OCI-LY7 (cell line): ENCODE results near the gene TXNL4B. TPM values are rescaled to one million over a fixed set of nuclear protein-coding genes. Genes with fewer than 3 reads are reported as not detected.

ENCODE experiments used
- BruUV-seq: library from RNA; stranded (reverse); fragments of 400-500 nt; replicated peaks from 2 replicates; lab custom pipeline; 2021; lab: Mats Ljungman, UMichigan
- CTCF ChIA-PET: fragments of 300-600 bp; sonication (Branson Sonifier 250); formaldehyde crosslinking; loops from one replicate; lab custom pipeline; 2022; ENCODE audit warnings: antibody characterized with exemption; ENCODE audit not compliant: unreplicated experiment; lab: Charles Lee
- POLR2A ChIA-PET: fragments of 300-600 bp; sonication (Branson Sonifier 250); formaldehyde crosslinking; loops from one replicate; lab custom pipeline; 2022; ENCODE audit warnings: antibody characterized with exemption; lab: Charles Lee
- DNase-seq: peaks from one replicate; pipeline ENCODE4 v3.0.0-alpha.2; 2015; ENCODE audit warnings: low spot score
- H2AFZ ChIP-seq: fragments of 200-600 bp; sonication (generic), shearing (Covaris generic); 2 replicates; pipeline ENCODE4 v1.6.1; 2014; ENCODE audit warnings: mild to moderate bottlenecking, antibody characterized with exemption, low read length, moderate library complexity
- H3K27ac ChIP-seq: fragments of 200-600 bp; sonication (generic); 2 replicates; pipeline ENCODE4 v1.5.1; 2014; ENCODE audit warnings: mixed run types, low read depth, mild to moderate bottlenecking, moderate library complexity, low read length, inconsistent platforms; ENCODE audit not compliant: poor library complexity, severe bottlenecking
- H3K36me3 ChIP-seq: fragments of 200-600 bp; sonication (generic); 2 replicates; pipeline ENCODE4 v1.6.1; 2014; ENCODE audit warnings: mild to moderate bottlenecking, antibody characterized with exemption, low read length, moderate library complexity, mixed read lengths; ENCODE audit not compliant: insufficient read depth
- H3K4me1 ChIP-seq: fragments of 200-600 bp; sonication (generic); 2 replicates; pipeline ENCODE4 v1.5.1; 2014; ENCODE audit warnings: mild to moderate bottlenecking, low read length; ENCODE audit not compliant: insufficient read depth, poor library complexity, severe bottlenecking
- H3K4me2 ChIP-seq: fragments of 200-600 bp; sonication (generic); 2 replicates; pipeline ENCODE4 v1.6.1; 2014; ENCODE audit warnings: mild to moderate bottlenecking, low read length
- H3K4me3 ChIP-seq: fragments of 200-600 bp; sonication (generic); 2 replicates; pipeline ENCODE4 v1.5.1; 2014; ENCODE audit warnings: mild to moderate bottlenecking, low read depth, low read length; ENCODE audit not compliant: poor library complexity, severe bottlenecking
- H3K79me2 ChIP-seq: fragments of 200-600 bp; sonication (generic); 2 replicates; pipeline ENCODE4 v1.6.1; 2016; ENCODE audit warnings: low read depth, mild to moderate bottlenecking, low read length, moderate library complexity, mixed read lengths; ENCODE audit not compliant: insufficient read depth
- H3K9me2 ChIP-seq: fragments of 200-600 bp; sonication (generic); 2 replicates; pipeline ENCODE4 v1.6.1; 2016; ENCODE audit warnings: mild to moderate bottlenecking, low read length, mixed read lengths; ENCODE audit not compliant: insufficient read depth
- H3K9me3 ChIP-seq: fragments of 200-600 bp; sonication (generic); 2 replicates; pipeline ENCODE4 v1.6.1; 2014; ENCODE audit warnings: mild to moderate bottlenecking, mixed run types, low read length, mixed read lengths
- H4K20me1 ChIP-seq: fragments of 200-600 bp; sonication (generic); 2 replicates; pipeline ENCODE4 v1.6.1; 2014; ENCODE audit warnings: mild to moderate bottlenecking, antibody characterized with exemption, low read length, moderate library complexity, mixed read lengths; ENCODE audit not compliant: insufficient read depth
- EZH2phosphoT487 ChIP-seq: fragments of 200-600 bp; sonication (generic); IDR thresholded peaks from 2 replicates; pipeline ENCODE4 v1.6.1; 2018; ENCODE audit warnings: low read depth, borderline replicate concordance, mild to moderate bottlenecking, mixed run types, antibody characterized with exemption, low read length, moderate library complexity, mixed read lengths
- intact Hi-C: fragments of 100-400 bp; cut with micrococcal nuclease; formaldehyde crosslinking; loops from one replicate; pipeline ENCODE4 v1.10.0; 2022; ENCODE audit not compliant: unreplicated experiment
- total RNA-seq, 2 experiments: library from RNA; depleted of rRNA in 1 of 2; stranded (reverse); fragments of >200 nt in 1 of 2; shearing (Covaris generic) in 1 of 2; gene quantifications; 2 replicates each; pipeline ENCODE4 v1.2.3, GENCODE V29; 2014 to 2022
- TF ChIP-seq, protein P1 (sequence below): fragments of 200-600 bp; sonication (generic); conservative IDR thresholded peaks from 2 replicates; pipeline ENCODE4 v1.5.1; 2014; ENCODE audit warnings: mild to moderate bottlenecking, antibody characterized with exemption, low read length, moderate library complexity, mixed read lengths

The TXNL4B gene
- total RNA-seq, 2 experiments from 2014 or later, result 7.9 to 14.5 TPM

DNA sequence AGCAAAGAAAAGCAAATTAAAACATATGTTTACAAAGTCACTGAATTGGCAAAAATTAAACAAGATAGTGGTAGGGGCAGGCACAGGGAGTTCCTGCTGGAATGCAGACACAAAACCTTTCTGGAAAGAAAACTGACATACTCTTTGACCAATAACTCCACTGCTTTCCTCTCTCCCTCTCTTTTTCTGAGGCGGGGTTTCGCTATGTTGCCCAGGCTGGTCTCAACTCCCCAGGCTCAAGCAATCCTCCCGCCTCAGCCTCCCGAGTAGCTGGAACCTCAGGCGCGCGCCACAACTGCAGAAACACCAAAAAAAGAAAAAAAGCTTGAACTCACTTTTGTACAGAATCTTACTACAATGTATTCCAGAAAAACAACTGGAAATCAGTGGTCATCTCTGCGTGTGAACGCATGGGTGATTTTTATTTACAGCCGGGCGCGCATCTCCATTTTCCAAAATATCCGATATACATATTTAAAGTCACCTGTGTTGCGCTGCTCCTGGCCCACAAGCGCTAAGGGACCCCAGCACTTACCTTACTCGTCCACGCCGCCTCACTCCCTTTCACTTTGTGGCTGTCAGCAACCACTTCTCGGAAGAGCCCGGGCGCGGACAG is 480 bp downstream of the TXNL4B start:
- Histone ChIP-seq H3K9me2 (no peaks in the 10 kb centered on the region), H2AFZ (peak overlapping the region; percentile 66; the same call in 1 of the 2 replicates), H4K20me1 (peaks cover 5% of the 10 kb centered on the region; the same call in 1 of the 2 replicates), H3K79me2 (peaks cover 49% of the 10 kb centered on the region), H3K27ac (peak overlapping the region; percentile 64), H3K36me3 (peaks cover 46% of the 10 kb centered on the region), H3K4me1 (peaks cover 29% of the 10 kb centered on the region), H3K4me2 (peak overlapping the region; percentile 84), H3K9me3 (no peaks in the 10 kb centered on the region), H3K4me3 (peak overlapping the region; percentile 96)
- no TSS peak for BruUV-seq
- no peak for DNase-seq
- ChIA-PET CTCF (no interaction called here), POLR2A (interaction anchor here (0.7 to 1.6 kb wide), 4 partner anchors 10 to 30 kb away, joined by 3 to 4 read pairs (median 3); partner anchors contain the start of gene HPR)
- intact Hi-C loops, result loop anchor here (1.0 to 10.0 kb wide), 6 partner anchors 85 to 528 kb away; partner anchors contain the start of genes ATXN1L, DHODH, PHLPP2 and ZNF821
- TF ChIP-seq EZH2phosphoT487, result no peak

DNA sequence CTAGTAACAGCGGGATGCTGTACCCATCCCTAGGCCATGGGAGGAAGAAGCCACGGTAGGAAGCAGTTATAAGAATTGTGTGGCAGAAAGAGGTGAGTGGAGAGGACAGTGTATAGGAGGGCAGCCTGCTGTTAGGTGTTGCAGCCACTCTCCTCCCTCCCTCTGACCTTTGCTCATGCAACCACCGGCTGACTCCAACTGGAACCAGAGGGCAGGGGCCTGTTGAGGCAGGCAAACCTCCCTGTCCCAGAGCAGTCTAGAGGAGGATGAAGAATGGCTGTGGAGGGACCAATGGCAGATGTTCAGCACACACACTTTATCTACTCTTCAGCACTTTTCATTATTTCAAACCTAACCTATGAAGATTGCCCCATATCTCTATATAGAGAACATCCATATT is 2.2 kb downstream of the TXNL4B start:
- no peaks in the 10 kb centered on the region for H3K9me2 ChIP-seq

DNA sequence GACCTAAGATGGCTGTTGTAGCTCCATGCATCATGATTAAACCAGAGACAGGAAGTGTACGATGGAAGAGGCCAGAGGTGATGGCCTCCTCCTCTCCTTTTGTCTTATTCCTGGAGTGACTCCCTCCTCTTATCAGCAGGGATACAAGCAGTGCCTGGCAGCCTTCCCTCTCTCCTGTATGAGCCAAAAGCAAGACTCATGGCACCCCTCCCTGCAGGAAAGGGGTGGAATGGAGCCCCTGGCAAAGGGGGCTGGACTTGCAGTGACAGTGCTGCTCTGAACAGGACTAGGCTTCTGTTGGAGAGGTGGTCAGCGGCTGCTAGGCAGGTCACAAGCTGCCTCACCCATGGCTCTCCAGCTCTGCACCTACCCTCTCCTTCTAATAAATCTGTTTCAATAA is 8.4 kb downstream of the TXNL4B start:
- intact Hi-C loops, result no loop called here
- Histone ChIP-seq H4K20me1 (no peaks in the 10 kb centered on the region), H3K4me2 (no peak overlapping the region), H3K9me3 (0 out of 2 replicates have a peak, but pooled peaks cover 12% of the 10 kb centered on the region), H3K9me2 (no peaks in the 10 kb centered on the region), H3K27ac (no peak overlapping the region), H3K79me2 (no peaks in the 10 kb centered on the region), H3K4me1 (no peaks in the 10 kb centered on the region), H3K4me3 (no peak overlapping the region), H3K36me3 (peaks cover 61% of the 10 kb centered on the region), H2AFZ (no peak overlapping the region)
- TF ChIP-seq, protein P1, sequence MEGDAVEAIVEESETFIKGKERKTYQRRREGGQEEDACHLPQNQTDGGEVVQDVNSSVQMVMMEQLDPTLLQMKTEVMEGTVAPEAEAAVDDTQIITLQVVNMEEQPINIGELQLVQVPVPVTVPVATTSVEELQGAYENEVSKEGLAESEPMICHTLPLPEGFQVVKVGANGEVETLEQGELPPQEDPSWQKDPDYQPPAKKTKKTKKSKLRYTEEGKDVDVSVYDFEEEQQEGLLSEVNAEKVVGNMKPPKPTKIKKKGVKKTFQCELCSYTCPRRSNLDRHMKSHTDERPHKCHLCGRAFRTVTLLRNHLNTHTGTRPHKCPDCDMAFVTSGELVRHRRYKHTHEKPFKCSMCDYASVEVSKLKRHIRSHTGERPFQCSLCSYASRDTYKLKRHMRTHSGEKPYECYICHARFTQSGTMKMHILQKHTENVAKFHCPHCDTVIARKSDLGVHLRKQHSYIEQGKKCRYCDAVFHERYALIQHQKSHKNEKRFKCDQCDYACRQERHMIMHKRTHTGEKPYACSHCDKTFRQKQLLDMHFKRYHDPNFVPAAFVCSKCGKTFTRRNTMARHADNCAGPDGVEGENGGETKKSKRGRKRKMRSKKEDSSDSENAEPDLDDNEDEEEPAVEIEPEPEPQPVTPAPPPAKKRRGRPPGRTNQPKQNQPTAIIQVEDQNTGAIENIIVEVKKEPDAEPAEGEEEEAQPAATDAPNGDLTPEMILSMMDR, result no peak
- TF ChIP-seq EZH2phosphoT487, result no peak
- ChIA-PET POLR2A (interaction anchor here (0.5 kb wide), 1 partner anchor 488 kb away, joined by 3 read pairs; no protein-coding TSS in a partner anchor), CTCF (no interaction called here)
- no TSS peak for BruUV-seq
- DNase-seq, result no peak

More for the DNA sequence above, 2.2 kb downstream of the TXNL4B start:
- no peak for TF ChIP-seq EZH2phosphoT487
- TF ChIP-seq, protein P1, result no peak
- Histone ChIP-seq H2AFZ (no peak overlapping the region), H4K20me1 (peaks cover 5% of the 10 kb centered on the region; the same call in 1 of the 2 replicates), H3K4me3 (no peak overlapping the region), H3K27ac (no peak overlapping the region), H3K36me3 (peaks cover 50% of the 10 kb centered on the region), H3K4me2 (peak overlapping the region; percentile 84; the same call in 1 of the 2 replicates), H3K4me1 (peaks cover 29% of the 10 kb centered on the region), H3K9me3 (no peaks in the 10 kb centered on the region), H3K79me2 (peaks cover 49% of the 10 kb centered on the region)
- BruUV-seq, result no TSS peak
- intact Hi-C loops, result loop anchor here (5.0 to 10.0 kb wide), 5 partner anchors 129 to 526 kb away; partner anchors contain the start of genes ATXN1L, PHLPP2 and ZNF821
- ChIA-PET POLR2A (interaction anchor here (0.6 to 1.4 kb wide), 2 partner anchors 11 to 720 kb away, joined by 3 to 5 read pairs; no protein-coding TSS in a partner anchor), CTCF (no interaction called here)
- no peak for DNase-seq
